Astrocyte (in vitro differentiated cells and primary cell): Measurements from ENCODE around the gene PLCH2.

Experiments
- CTCF ChIP-seq: IDR thresholded peaks from 2 replicates; pipeline ENCODE4 v1.5.1; 2011; ENCODE audit warnings: low read depth, mild to moderate bottlenecking, inconsistent platforms, low read length, moderate library complexity; ENCODE audit not compliant: insufficient read depth
- EZH2 ChIP-seq: IDR thresholded peaks from 2 replicates; pipeline ENCODE4 v1.6.1; 2012; ENCODE audit warnings: mild to moderate bottlenecking, low read length, inconsistent platforms; ENCODE audit not compliant: insufficient read depth

DNA sequence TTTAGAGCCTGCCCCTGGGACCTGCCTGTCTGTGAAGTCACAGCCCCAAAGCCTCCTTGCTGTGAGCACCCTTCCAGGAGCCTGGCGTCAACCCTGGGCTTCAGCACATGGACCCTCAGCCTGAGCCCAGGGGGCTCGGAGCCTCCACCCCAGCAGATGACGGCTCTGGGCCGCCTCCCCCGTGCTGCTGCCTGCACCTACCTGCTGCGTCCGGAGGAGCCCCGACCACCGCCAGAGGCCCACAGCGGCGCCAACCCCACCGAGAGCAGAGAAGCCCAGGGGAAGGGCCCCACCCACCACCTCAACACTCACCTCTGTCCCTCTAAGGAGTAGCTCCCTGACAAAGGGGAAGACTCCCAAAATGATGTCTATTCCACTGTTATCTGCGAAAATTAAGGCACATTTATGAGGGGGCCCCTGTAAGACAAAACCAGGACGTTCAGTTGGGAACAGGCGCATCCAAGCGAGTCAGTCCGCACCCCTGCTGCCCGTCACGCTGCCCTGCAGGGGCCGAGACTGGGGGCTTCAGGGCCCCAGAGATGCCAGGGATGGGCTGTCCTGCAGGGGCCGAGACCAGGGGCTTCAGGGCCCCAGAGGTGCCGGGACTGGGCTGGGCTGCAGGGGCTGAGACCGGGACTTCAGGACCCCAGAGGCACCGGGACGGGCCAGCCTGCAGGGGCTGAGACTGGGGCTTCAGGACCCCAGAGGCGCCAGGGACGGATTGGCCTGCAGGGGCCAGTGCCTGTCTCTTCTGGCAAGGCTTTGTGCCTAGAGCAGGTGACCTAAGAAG lies 34.5 kb downstream of the PLCH2 start:
- TF ChIP-seq CTCF, result no peak
- no peak for TF ChIP-seq EZH2
